Activated T-cell treated with anti-CD3 and anti-CD28 coated beads for 4 hours (primary cell): ENCODE results near the gene PLA2G2A.
"Not testable (repeated sequence)": the region's sequence is repeated elsewhere in the genome, so short reads cannot be mapped to it uniquely, and the experiment has no call there.

ENCODE experiments used
- DNase-seq: peaks from one replicate; pipeline ENCODE4 v3.0.0-alpha.2; 2020

Gene PLA2G2A

GRCh38 chr1:19979494-19979977, at the start of gene PLA2G2A:
PLA2G2A (minus strand) TSS chr1:19979618; CDS start chr1:19978773, 845 bp downstream.
- DNase-seq: no peak

GRCh38 chr1:20028726-20029125, 49.3 kb upstream of the PLA2G2A start:
- DNase-seq: no peak

GRCh38 chr1:20028125-20028524, 48.7 kb upstream of the PLA2G2A start:
- DNase-seq: no peak

GRCh38 chr1:20017741-20018140, 38.3 kb upstream of the PLA2G2A start:
- no peak for DNase-seq

- DNase-seq: no peak
Measured at GRCh38 chr1:20014153-20014552, 34.7 kb upstream of the PLA2G2A start.

- no peak for DNase-seq
Measured at GRCh38 chr1:20010016-20010415, 30.6 kb upstream of the PLA2G2A start.

GRCh38 chr1:20009212-20009611, 29.8 kb upstream of the PLA2G2A start:
- DNase-seq: no peak

- no peak for DNase-seq
Measured at GRCh38 chr1:20008391-20008841, 29.0 kb upstream of the PLA2G2A start.

GRCh38 chr1:19998823-19999222, 19.4 kb upstream of the PLA2G2A start:
- DNase-seq: not testable (repeated sequence)

GRCh38 chr1:19990689-19991088, 11.3 kb upstream of the PLA2G2A start:
- DNase-seq: no peak

GRCh38 chr1:19990182-19990582, 10.8 kb upstream of the PLA2G2A start:
- DNase-seq: not testable (repeated sequence)

- DNase-seq: no peak
Measured at GRCh38 chr1:19988267-19989006, 9.0 kb upstream of the PLA2G2A start.

- no peak for DNase-seq
Measured at GRCh38 chr1:19987719-19988118, 8.3 kb upstream of the PLA2G2A start.

GRCh38 chr1:19984409-19985016, 5.1 kb upstream of the PLA2G2A start:
- not testable (repeated sequence) for DNase-seq

- DNase-seq: no peak
Measured at GRCh38 chr1:19981507-19982312, 2.3 kb upstream of the PLA2G2A start.

GRCh38 chr1:19981170-19981506, 1.7 kb upstream of the PLA2G2A start:
- no peak for DNase-seq

- DNase-seq: no peak
Measured at GRCh38 chr1:19980314-19980713, 896 bp upstream of the PLA2G2A start.

- no peak for DNase-seq
Measured at GRCh38 chr1:19978143-19978542, 1.3 kb downstream of the PLA2G2A start.

GRCh38 chr1:19976317-19977003, 3.0 kb downstream of the PLA2G2A start:
- DNase-seq: no peak

GRCh38 chr1:19975423-19976193, 3.8 kb downstream of the PLA2G2A start:
- DNase-seq: no peak

GRCh38 chr1:19974822-19975416, 4.5 kb downstream of the PLA2G2A start:
- DNase-seq: no peak

- DNase-seq: no peak
Measured at GRCh38 chr1:19973616-19974015, 5.8 kb downstream of the PLA2G2A start.
